ENCODE results near the gene ADNP. TPM values are rescaled to one million over a fixed set of nuclear protein-coding genes. Genes with fewer than 3 reads are reported as not detected.

Gene ADNP
- total and polyA plus RNA-seq, 2 of the 4 experiments (the other 2 are of a cell fraction): 23.3 to 24.8 TPM

- DNase-seq (no peak), ATAC-seq (ENCODE audit: low read depth) (no peak)
- no peak overlapping the region for H3K56ac ChIP-seq (ENCODE audit: extremely low read depth, insufficient read depth, low read length)
- H4K8ac ChIP-seq (ENCODE audit: low read depth in 2 of 2, low read length in 2 of 2): no peak overlapping the region
- no peak overlapping the region for H2AFZ ChIP-seq (replicated peaks; ENCODE audit: low read length, poor library complexity)
- no peak overlapping the region for H2BK20ac ChIP-seq (ENCODE audit: low read depth, low read length)
- dilution Hi-C loops (cut with HindIII; ENCODE audit: low sequenced_read_pairs, unreplicated experiment): loop anchor here (25.0 kb wide), 1 partner anchor 109 kb away; no protein-coding TSS in a partner anchor
- H3K4ac ChIP-seq (ENCODE audit: low read depth, low read length): no peak overlapping the region
- H4K91ac ChIP-seq (ENCODE audit: insufficient read depth, low read depth, low read length): no peak overlapping the region
- no peaks in the 10 kb centered on the region for H3K27me3 ChIP-seq (ENCODE audit: control insufficient read depth, insufficient read depth, low read length)
- peaks cover 6 to 63% of the 10 kb centered on the region in 2 experiments; a peak in 3 of 4 replicates for H3K79me1 ChIP-seq (ENCODE audit: low read depth in 1 of 2, low read length in 2 of 2)
- H2BK120ac ChIP-seq (ENCODE audit: low read depth, low read length): no peak overlapping the region
- no peaks in the 10 kb centered on the region for H3K9me3 ChIP-seq (ENCODE audit: control insufficient read depth, insufficient read depth, low read length)
- no peak overlapping the region for H2AK5ac ChIP-seq (ENCODE audit: low read depth, low read length)
- H2BK5ac ChIP-seq (ENCODE audit: low read depth, low read length, poor library complexity, severe bottlenecking): no peak overlapping the region
- ChIA-PET POLR2A (ENCODE audit: unreplicated experiment) (no interaction called here), CTCF (interaction anchor here (1.1 kb wide), 1 partner anchor 8 kb away, joined by 4 read pairs; no protein-coding TSS in a partner anchor)
- no peak overlapping the region for H3K9ac ChIP-seq (ENCODE audit: low read depth, low read length)
- in situ Hi-C loops (cut with MboI; ENCODE audit: low sequenced_read_pairs): no loop called here
- no peak overlapping the region for H3K4me3 ChIP-seq (ENCODE audit: insufficient read depth, low read depth, low read length)
- no peak overlapping the region for H4K5ac ChIP-seq (ENCODE audit: low read depth, low read length)
- no TSS peak for BruUV-seq (replicated peaks)
- no peak overlapping the region for H3K4me2 ChIP-seq (ENCODE audit: low read depth, low read length)
- intact Hi-C loops (cut with micrococcal nuclease): no loop called here
- H4K20me1 ChIP-seq (ENCODE audit: insufficient read depth, low read length): peaks cover 99% of the 10 kb centered on the region
- H3K9me1 ChIP-seq (ENCODE audit: insufficient read depth, low read length): peaks cover 14% of the 10 kb centered on the region
- H3K18ac ChIP-seq (ENCODE audit: low read depth, low read length): no peak overlapping the region
- H3K36me3 ChIP-seq (ENCODE audit: control insufficient read depth, insufficient read depth, low read length): peaks cover 10% of the 10 kb centered on the region
- H3K4me1 ChIP-seq (ENCODE audit: control insufficient read depth, insufficient read depth, low read length): peaks cover 20% of the 10 kb centered on the region
- no peak overlapping the region for H3K23ac ChIP-seq (ENCODE audit: low read depth, low read length)
- TF ChIP-seq MAZ (IDR thresholded peaks at IDR 0.05; ENCODE audit: borderline replicate concordance, low read depth, low read length) (no peak), FOS (IDR thresholded peaks at IDR 0.05; ENCODE audit: low read depth, low read length) (no peak), SMC3 (IDR thresholded peaks at IDR 0.05; ENCODE audit: low read depth, low read length) (no peak), CEBPB (IDR thresholded peaks at IDR 0.05; ENCODE audit: low read depth, low read length) (no peak), MAFK (IDR thresholded peaks at IDR 0.05; ENCODE audit: low read depth, low read length) (no peak), ELK1 (IDR thresholded peaks at IDR 0.05; ENCODE audit: borderline replicate concordance, low read depth, low read length) (no peak), MXI1 (IDR thresholded peaks at IDR 0.05; ENCODE audit: borderline replicate concordance, low read depth, low read length) (no peak), CTCF (conservative IDR thresholded peaks at IDR 0.05; ENCODE audit: low read depth, low read length) (no peak), RCOR1 (IDR thresholded peaks at IDR 0.05; ENCODE audit: insufficient replicate concordance, low read length) (no peak), USF2 (IDR thresholded peaks at IDR 0.05; ENCODE audit: low read depth, low read length) (no peak), RAD21 (IDR thresholded peaks at IDR 0.05; ENCODE audit: low read length) (no peak), RFX5 (IDR thresholded peaks at IDR 0.05; ENCODE audit: low read depth, low read length) (no peak), BHLHE40 (IDR thresholded peaks at IDR 0.05; ENCODE audit: low read depth, low read length) (no peak), CHD1 (IDR thresholded peaks at IDR 0.05; ENCODE audit: low read depth, low read length) (no peak), NFE2L2 (IDR thresholded peaks at IDR 0.05; ENCODE audit: low read depth, low read length) (no peak), POLR2A (IDR thresholded peaks at IDR 0.05; ENCODE audit: low read depth, low read length) (no peak)
- no peak overlapping the region for H3K27ac ChIP-seq (ENCODE audit: insufficient read depth, low read length)
- H3K14ac ChIP-seq (replicated peaks; ENCODE audit: low read depth, low read length): no peak overlapping the region
- no peak overlapping the region for H2BK15ac ChIP-seq (ENCODE audit: low read depth, low read length)
- no peak overlapping the region for H2AK9ac ChIP-seq (replicated peaks; ENCODE audit: low read depth, low read length, poor library complexity)
Measured at GRCh38 chr20:50920997-50921396, 10.2 kb downstream of the ADNP start.

Data from IMR-90 (cell line).